ENCODE measurements around the gene PRKCH. TPM values are rescaled to one million over a fixed set of nuclear protein-coding genes. Genes with fewer than 3 reads are reported as not detected.
A peak's percentile ranks its signal among the peaks of the same experiment; 100 is the strongest.

PRKCH gene
- total RNA-seq, 2 donors from 2014 or later = 27.6 to 33.9 TPM

- 51% methylated on average over 4 of the region's 4 CpGs for WGBS
- Histone ChIP-seq H3K9me3 (no peaks in the 10 kb centered on the region), H3K36me3 (no peaks in the 10 kb centered on the region), H3K27ac (peak overlapping the region; percentile 37 to 41), H3K4me1 (replicated peaks) (peaks cover 5% of the 10 kb centered on the region), H3K4me3 (no peak overlapping the region), H3K27me3 (replicated peaks; ENCODE audit: insufficient read depth) (no peaks in the 10 kb centered on the region)
- TF ChIP-seq POLR2AphosphoS5 (IDR thresholded peaks at IDR 0.05) (no peak), POLR2A (IDR thresholded peaks at IDR 0.05) (no peak)
- TF ChIP-seq, protein P1, sequence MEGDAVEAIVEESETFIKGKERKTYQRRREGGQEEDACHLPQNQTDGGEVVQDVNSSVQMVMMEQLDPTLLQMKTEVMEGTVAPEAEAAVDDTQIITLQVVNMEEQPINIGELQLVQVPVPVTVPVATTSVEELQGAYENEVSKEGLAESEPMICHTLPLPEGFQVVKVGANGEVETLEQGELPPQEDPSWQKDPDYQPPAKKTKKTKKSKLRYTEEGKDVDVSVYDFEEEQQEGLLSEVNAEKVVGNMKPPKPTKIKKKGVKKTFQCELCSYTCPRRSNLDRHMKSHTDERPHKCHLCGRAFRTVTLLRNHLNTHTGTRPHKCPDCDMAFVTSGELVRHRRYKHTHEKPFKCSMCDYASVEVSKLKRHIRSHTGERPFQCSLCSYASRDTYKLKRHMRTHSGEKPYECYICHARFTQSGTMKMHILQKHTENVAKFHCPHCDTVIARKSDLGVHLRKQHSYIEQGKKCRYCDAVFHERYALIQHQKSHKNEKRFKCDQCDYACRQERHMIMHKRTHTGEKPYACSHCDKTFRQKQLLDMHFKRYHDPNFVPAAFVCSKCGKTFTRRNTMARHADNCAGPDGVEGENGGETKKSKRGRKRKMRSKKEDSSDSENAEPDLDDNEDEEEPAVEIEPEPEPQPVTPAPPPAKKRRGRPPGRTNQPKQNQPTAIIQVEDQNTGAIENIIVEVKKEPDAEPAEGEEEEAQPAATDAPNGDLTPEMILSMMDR (IDR thresholded peaks at IDR 0.05) = no peak
- intact Hi-C loops (cut with DNase I) = no loop called here
- DNase-seq (ENCODE audit: low spot score) = no peak
Observed at GRCh38 chr14:61346793-61347192, 25.4 kb downstream of the PRKCH start.

DNA sequence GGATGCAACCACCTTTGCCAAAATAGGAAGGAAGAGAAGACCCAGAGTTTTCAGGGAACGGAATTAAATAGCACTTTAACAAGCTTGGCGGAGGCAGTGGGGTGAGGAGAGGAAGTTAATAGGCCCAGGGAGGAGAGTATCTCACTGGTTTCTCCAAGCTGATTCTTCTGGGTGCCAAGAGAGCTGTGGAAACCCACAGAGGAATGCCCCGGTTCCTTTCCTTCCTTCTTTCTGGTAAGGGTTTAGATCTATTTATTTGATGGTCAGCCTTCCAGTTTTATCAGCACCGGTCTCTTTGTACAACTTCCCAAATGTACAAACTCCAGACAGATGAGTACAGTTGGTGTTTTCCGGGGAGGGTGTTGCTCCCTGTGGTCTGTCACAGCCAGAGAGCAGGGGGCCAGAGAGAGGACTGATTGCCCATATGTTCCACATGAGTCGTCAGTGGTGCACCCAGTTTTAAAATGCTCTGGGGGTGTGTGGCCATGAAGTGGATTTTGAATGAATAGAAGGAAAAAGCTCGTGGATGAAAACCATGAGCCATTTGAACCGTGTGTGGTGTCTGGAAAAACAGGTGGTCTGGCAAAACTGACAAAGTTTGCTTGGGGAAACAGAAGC lies 26.6 kb downstream of the PRKCH start:
- 42% methylated on average over 8 of the region's 8 CpGs for WGBS
- Histone ChIP-seq H3K9me3 (no peaks in the 10 kb centered on the region), H3K27ac (peak overlapping the region; percentile 37 to 41), H3K4me3 (no peak overlapping the region), H3K36me3 (no peaks in the 10 kb centered on the region), H3K4me1 (replicated peaks) (peaks cover 5% of the 10 kb centered on the region), H3K27me3 (replicated peaks; ENCODE audit: insufficient read depth) (no peaks in the 10 kb centered on the region)
- TF ChIP-seq POLR2A (IDR thresholded peaks at IDR 0.05) (no peak), POLR2AphosphoS5 (IDR thresholded peaks at IDR 0.05) (no peak)
- TF ChIP-seq, protein P1 (IDR thresholded peaks at IDR 0.05) = no peak
- no peak for DNase-seq (ENCODE audit: low spot score)
- intact Hi-C loops (cut with DNase I) = no loop called here

DNA sequence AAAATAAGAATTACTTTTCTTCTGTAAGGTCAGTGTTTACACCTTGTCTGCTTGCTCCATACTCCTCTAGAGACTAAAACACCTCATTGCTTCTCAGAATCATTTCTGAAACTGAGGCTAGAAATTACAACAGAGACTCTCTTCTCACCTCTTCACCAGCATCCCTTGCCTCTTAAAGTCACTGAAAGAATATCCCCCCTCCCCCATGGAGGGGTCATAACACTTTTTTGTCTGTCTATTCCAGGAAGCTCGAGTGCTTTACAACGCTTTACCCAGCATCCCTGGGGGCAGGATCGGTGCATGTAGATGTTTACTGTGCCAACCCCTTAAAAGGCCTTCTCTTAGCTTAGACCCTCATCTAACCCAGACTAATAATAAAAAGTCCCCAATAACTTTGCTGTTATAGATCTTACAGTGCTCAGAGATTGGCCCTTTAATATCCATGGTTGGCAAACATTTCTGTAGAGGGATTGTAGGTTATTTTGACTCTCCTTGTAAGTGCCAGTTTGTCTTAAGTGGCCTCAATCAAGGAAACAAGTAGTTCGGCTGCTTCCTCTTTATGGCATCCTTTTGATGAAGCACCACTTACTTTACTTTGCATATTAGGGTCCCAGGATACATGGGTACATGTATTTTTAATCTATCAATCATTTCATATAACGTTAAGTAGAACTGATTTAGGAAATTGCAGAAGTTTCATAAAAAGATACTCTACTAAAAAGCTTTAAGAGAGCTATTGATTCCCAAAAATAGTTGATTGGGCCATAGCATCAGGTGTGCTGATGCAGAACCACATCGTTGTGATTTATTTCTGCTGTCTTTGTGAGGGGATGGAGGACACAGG lies 29.3 kb downstream of the PRKCH start:
- intact Hi-C loops (cut with DNase I) = no loop called here
- Histone ChIP-seq H3K4me3 (no peak overlapping the region), H3K4me1 (replicated peaks) (peaks cover 5% of the 10 kb centered on the region), H3K27ac (no peak overlapping the region), H3K36me3 (no peaks in the 10 kb centered on the region), H3K27me3 (replicated peaks; ENCODE audit: insufficient read depth) (no peaks in the 10 kb centered on the region), H3K9me3 (no peaks in the 10 kb centered on the region)
- TF ChIP-seq POLR2AphosphoS5 (IDR thresholded peaks at IDR 0.05) = no peak
- TF ChIP-seq, protein P1 (IDR thresholded peaks at IDR 0.05) = no peak
- TF ChIP-seq POLR2A (IDR thresholded peaks at IDR 0.05) = no peak
- no peak for DNase-seq (ENCODE audit: low spot score)
- 54% methylated on average over 6 of the region's 6 CpGs for WGBS

GRCh38 chr14:61351477-61351876 lies 30.1 kb downstream of the PRKCH start:
- WGBS = 96% methylated on average over 6 of the region's 6 CpGs
- no peak for TF ChIP-seq POLR2A (IDR thresholded peaks at IDR 0.05)
- TF ChIP-seq, protein P1 (IDR thresholded peaks at IDR 0.05) = no peak
- no peak for TF ChIP-seq POLR2AphosphoS5 (IDR thresholded peaks at IDR 0.05)

More at GRCh38 chr14:61351477-61351876, 30.1 kb downstream of the PRKCH start:
- H3K36me3 ChIP-seq = no peaks in the 10 kb centered on the region
- no peak overlapping the region for H3K4me3 ChIP-seq
- intact Hi-C loops (cut with DNase I) = no loop called here
- H3K4me1 ChIP-seq (replicated peaks) = peaks cover 5% of the 10 kb centered on the region
- no peaks in the 10 kb centered on the region for H3K27me3 ChIP-seq (replicated peaks; ENCODE audit: insufficient read depth)
- H3K9me3 ChIP-seq = no peaks in the 10 kb centered on the region
- no peak overlapping the region for H3K27ac ChIP-seq
- no peak for DNase-seq (ENCODE audit: low spot score)
